ENCODE measurements around the gene LBX1.

LBX1 gene, protein sequence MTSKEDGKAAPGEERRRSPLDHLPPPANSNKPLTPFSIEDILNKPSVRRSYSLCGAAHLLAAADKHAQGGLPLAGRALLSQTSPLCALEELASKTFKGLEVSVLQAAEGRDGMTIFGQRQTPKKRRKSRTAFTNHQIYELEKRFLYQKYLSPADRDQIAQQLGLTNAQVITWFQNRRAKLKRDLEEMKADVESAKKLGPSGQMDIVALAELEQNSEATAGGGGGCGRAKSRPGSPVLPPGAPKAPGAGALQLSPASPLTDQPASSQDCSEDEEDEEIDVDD

DNA sequence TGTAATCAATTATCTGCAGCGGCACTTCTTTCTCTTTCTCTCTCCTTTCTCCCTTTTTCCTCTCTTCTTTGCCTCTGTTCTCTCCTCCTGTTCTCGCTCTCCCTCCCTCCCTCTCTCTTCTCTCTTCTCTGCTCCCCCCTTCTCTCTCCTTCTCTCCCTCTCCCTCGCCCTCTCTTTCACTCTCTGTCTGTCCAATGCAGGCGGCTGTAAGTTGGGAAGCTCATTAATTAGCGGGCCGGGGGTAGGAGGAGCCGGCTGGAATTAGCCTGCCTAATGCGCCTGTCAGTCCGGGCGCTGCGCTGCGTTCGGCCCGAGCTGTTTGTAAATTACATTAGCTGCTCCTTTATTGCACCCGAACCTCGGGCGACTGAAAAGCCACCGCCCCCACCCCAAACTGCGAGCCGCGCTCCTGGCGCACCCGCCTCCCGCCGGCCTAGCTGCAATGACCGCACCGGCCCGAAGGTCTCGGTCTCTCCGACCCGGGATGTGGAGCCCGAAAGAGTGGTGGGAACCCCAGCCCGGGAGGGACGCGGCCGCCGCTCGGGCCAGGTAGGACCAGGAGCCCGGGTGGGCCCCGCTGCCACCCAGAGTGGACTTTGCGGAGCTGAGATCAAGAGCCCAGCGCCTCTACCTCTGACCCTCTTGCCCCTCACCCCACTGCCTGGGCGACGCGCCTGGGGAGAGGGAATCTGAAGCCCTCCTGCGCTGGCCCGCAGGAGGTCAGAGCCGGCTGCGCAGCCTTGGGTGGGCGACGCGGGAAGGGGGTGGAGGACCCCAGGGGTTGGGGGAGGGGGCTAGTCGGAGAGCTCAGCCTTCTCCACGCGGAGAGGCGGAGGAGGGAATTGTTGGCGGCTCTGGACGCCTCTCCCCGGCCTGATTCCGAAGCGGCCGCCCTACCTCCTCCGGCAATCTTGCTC, at the start of gene LBX1:
LBX1 (minus strand) TSS at position 198 of the 917 bp plus-strand sequence. CDS start 648 bp downstream, outside the sequence.
- FAIRE-seq = no peak

DNA sequence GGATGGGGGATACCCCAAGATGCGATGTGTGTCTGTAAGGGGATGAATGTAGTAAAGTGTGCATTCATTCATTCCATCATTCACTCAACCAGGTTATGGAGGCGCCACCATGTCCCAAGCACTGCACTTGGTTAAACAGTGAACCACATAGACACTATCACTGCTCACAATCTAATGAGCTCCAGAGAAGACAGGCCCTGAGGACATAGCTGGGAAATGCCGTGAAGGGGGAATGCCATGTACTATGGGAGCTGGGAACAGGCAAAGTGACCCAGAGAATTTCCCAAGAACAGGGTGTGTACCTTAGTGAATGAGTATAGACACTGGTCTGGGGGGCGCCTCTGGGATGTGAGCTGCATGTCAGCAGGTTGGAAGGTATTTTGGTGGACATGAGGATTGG, 44.5 kb upstream of the LBX1 start:
- FAIRE-seq = no peak

DNA sequence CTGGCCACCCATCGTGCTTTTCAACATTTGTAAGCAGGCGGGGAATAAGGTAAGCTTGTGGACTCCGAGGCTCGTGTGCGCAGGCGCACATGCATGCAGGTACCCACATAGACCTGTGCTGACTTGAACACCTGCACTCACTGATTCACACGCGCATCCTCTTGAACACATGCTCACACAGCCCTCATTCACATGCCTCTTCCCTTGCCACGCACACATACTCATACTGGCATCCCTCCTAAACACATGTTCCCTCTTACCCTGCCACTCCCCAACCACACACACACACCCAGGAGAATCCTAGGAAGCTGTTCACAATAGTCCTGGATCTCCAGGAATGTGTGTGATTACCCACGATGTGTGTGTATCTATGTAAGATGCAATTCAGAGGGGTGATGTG, 44.1 kb upstream of the LBX1 start:
- no peak for FAIRE-seq

DNA sequence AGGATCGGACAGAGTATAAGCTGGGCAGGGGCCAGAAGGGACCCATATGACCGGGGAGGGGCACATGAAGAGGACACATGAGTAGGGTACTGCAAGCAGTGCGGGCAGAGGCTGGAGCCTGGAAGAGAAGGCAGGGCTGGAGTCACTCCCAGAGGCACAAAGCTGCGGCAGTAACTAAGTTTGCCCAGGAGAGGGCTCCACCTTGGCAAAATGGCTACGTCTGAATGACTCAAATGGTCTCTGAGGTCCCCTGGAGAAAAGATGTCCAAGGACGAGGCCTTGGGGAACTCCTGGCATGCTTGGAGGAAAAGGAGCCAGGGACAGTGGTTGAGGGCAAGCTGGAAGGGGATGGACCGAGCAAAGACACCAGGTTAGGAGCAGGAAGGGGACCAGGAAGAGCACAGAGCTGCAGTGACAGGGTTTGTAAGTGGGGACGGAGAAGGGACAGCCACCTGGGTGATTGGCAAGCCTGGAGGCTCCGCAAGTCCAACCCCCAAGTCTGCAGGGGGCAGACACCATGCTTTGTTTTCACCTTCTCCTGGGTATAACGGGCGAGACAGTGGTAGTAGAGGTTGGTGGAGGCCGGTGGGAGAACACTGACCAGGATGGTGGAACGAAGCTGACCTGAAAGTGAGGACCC, 43.1 kb upstream of the LBX1 start:
- FAIRE-seq = no peak

DNA sequence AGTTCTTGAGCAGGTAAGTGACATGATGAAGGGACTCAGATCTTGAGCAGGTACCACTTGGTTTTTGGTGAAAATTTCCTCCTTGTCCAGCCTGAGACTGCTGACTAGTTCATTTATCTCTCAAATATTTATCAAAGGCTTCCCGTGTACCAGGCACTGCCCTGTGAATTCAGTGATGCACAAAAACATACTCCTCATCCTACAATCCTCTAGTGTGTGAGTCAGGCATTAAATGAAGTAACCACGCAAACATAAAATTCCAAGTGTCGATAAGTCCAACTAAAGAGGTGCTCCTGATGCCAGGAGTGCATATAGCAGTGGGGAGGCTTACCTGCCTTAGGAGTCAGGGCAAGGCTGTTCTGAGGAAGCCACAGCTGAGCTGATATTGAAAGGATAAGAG, 41.5 kb upstream of the LBX1 start:
- FAIRE-seq = no peak

DNA sequence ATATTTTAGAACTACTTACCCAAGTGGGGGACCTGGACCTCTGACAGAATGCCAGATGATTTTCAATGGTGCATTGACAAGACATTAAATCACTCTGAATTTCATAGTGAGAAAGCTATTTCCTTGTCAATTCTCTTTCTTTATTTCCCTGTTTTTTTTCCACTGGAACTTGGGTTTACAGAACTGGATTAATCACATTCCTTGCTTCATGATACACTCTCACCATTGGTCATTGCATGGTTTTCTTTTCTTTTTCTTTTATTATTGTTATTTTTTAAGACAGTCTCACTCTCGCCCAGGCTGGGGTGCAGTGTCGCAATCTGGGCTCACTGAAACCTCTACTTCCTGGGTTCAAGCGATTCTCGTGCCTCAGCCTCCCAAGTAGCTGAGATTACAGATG, 38.5 kb upstream of the LBX1 start:
- FAIRE-seq = no peak

DNA sequence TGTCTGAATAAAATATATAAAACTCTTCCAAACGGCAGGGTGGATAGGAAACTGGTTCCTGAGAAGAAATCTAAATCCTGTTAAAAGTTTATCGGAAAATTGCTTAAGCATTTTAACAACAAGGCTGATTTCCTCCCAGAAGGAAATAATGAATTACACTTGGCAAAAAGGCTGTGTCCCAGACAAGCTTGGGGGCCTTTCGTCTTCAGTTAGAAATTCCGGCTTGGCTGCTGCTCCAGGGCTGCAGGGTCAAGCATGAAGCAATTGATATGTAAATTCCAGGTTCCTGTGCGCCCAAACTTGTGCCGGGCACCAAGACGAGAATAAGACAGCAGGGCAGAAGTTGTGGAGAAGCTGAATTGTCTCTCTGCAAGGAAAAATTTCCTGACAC, 38.0 kb upstream of the LBX1 start:
- no peak for FAIRE-seq

DNA sequence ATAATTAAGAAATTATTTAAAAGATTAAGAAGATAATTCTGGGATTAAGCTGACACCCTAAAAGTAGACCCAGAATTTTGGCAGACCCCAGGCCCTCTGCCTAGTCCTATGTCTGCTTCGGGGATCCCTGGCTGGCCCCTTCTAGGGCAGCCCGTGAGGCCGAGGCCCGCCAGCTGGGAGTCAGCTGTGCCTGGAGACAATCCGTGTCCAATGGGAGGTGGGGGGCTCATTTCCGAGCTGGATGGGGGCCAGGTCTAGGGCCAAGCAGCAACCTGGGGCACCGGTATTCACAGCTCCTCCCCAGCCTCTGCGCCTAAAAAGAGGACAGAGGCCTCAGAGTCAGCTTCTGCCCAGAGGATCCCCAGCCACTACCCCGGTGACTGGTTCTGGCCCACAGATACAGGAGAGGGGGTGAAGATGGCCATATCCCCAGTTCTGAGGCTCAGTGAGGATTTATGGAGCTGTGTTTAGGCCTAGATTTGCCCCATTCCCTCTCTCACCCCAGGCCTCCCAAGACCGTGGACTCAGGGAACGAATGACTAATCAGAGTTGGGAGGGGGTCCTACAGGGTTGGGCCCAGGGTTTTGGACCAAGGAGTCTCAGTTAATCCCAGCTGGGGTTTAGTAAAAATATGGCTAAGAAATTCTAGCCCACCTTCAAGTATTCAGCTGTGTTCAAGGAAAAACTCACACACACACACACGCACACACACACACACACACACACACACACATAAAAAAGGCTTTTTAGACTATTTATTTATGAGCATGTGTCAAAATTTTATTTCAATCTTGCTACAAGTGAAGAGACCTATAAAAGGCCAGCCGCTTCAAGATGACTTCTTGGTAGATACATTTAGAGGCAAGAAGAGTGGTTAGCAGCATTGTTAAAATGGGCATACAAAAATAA, 37.4 kb upstream of the LBX1 start:
- FAIRE-seq = no peak

DNA sequence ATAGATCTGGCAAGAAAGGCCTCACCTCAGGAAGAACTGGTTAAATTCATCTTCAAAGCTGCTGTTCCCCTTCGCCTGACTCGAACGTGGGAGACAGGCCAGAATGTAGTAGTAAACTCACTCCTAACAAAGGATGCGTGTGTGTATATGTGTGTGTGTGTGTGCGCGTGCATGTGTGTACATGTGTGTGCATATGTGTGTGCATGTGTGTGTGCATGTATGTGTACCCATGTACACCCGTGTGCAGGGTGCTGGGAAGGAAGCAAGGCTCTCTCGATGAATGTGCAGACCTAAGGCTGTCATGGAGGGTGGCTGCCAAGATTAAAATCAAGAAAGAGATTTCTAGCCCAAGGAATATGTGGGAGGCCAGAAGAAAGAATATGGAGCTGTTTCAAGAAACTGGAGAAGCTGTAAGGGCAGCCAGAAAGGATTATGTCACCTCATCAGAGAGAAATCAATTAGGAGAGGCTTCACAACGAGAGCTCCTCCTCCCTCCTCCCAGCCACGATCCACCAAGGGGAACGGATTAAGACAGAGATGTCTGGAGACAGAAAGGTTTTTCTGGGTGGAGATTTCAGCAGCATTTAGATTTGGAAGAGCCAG, 34.0 kb upstream of the LBX1 start:
- no peak for FAIRE-seq

DNA sequence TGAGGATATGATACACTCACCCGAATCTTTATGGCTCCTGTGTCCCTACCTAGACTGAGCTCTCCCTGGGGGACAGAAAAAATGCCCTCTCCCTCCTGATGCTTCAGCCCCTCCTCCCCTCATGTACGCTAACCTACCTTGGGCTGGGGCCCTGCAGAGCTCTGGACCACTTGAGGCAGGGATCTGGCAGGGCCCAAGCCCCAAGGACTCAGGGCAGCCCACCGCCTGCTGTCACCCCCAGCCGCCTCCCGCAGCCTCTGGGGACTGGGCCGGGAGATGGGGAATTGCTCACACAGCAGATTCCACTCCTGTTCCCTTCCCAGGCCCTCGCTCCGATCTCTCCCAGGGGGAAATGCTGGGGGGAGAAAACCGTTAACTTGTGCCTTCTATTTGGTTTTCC, 32.9 kb upstream of the LBX1 start:
- FAIRE-seq = no peak

DNA sequence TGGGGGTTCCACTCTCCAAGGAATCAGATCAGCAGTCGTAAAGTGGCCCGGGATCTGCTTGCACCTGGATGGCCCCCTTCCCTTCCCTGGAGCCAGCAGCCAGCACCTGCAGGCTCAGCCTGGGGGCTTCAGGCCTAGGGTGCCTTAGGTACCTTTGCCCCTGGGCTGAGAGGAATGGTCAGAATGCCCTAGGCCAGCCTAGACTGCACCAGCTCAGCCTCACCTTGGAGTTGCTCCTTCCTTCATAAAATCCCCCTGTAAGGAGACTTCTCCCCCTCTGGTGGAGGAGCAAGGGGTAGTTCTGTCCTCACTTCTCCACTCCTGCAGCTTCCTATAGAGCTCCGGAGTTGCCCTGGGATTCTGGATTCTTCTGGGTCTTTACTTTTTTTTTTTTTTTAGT, 32.4 kb upstream of the LBX1 start:
- FAIRE-seq = no peak

DNA sequence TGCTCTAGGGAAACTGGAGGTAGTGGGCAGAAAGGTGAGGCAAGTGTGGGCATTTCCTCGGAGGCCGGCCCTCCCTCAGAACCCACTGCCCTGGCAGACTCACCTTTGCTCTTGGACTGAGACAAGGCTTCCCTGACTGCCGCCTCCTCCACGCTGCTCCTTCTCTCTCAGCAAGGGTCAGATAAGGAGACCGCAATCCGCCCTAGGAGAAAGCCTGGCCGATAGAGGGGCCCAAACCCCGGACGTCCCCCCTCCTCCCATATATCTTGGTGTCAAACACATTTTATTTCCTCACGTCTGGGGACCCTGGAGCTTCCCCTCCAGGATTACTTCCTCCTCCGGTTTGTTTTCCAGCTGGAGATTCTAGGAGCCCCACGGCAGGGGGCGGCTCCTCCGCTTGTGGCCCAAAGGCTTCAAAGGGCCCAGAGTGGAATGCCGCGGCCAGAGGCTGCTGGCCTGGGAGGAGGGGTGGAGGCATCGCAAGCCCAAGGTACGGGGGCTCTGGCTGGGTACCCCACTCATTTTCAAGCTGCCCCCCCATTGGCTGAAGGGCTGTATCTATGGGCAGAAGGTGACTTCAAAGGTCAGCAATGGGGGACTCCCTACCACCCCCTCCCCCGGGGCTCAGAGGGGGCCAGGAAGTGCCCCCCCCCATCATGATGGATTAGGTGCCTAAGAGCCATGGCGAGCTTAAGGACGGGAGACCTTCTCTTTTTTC, 31.7 kb upstream of the LBX1 start:
- no peak for FAIRE-seq

DNA sequence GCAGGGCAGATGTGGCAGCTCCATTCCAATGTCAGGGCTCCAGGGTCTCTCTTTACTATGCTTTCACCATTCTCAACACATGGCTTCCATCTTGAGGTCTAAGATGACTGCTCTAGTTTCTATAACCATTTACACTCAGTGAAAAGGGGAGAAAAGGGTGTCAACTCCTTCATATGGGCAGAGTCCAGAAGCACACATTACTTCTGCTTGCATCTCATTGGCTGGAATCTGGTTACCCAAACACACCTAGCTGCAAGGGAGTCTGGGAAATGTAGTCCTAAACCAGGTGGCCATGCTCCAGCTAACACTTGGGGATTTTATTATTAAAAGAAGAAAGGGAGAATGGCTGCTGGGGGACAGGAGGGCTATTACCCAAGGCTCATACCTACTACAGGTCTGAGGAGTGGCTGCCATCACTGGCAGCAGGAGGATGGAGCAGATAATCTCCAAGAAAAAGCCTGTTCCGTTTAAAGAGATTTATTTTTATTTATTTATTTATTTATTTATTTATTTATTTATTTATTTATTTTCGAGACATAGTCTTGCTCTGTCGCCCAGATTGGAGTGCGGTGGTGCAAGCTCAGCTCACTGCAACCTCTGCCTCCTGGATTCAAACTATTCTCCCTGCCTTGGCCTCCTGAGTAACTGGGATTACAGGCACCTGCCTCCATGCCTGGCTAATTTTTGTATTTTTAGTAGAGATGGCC, 29.1 kb upstream of the LBX1 start:
- FAIRE-seq = no peak

DNA sequence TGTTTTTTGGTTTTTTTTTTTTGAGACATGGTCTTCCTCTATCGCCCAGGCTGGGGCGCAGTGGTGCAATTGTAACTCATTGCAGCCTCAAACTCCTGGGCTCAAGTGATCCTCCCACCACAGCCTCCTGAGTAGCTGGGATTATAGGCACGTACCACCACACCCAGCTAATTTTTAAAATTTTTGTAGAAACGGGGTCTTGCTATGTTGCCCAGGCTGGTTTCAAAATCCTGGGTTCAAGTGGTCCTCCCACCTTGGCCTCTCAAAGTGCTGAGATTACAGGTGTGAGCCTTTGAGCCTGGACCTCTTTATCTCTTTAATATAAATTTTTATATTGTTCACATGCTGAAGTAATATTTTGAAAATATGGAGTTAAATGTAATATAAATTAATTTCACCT, 28.2 kb upstream of the LBX1 start:
- FAIRE-seq = no peak

DNA sequence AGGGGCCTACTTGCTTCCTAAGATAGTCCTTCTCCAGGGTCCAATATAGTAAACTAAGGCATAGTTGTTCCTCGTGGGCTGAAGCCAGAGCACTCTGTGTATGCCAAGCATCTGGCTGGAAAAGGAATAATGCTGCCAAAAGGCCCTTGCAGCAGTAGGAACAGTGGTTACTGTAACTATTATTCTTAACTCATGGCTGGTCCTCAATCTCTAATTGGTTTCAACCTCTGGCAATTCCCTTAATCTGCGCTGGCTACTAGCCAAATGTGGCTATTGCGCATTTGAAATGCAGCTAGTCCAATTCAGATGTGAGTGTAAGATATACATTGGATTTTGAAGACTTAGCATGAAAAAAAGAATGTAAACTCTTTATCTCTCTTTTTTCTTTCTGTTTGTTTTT, 27.8 kb upstream of the LBX1 start:
- no peak for FAIRE-seq

DNA sequence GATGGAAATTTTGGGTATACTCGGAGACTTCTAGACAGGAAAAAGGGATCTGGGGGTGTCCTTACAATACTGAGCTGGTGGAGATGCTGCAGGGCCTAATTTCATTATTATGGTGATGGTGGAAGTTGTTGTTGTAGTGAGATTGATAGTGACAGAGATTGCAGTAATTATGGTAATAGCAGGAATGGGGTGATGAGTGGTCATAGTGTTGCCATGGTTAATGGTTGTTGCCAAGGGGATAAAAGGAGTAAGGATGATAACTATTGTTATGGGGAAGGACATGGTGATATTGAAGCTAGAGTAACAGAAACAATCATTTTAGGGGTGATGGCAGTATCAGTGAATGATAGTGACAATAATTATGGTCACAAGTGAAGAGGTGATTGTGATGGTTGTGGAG, 27.1 kb upstream of the LBX1 start:
- FAIRE-seq = no peak

DNA sequence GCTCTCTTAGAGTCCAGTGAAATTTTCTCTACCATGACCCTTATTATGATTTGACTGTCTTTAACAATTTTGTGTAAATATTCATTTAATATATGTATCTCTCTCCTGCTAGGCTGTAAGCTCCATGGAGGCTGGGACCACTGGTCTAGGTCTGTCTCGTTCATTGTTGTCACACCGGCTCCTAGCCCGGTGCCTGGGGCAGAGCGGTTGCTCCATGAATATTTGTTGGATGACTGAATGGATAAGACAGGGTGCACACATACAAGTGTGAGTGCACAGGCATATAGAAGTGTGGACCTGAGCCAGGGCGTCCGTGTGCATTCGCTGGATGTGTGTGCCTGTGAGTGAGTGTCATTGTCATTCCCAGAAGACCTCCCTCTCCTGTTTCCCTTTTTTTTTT, 20.9 kb upstream of the LBX1 start:
- no peak for FAIRE-seq

DNA sequence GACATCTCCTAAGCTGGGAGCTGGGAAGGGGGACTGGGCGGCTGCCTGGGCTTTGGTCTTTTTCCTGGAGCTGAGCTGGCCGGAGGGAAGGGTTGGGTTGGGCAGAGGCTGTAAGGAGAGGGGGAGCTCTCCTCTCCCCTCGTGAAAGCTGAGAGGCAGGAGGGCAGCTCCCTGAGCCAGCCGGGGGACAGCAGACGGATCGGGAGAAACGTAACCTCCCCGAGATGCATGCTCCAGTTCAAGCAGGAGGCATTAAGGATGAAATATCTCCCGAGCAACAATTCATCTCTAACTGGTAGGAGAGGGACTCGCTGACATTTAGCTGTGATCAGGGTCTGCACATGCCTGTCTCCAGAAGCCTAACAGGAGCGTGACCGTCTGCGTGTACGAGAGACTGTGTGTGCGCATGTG, 19.9 kb upstream of the LBX1 start:
- no peak for FAIRE-seq

DNA sequence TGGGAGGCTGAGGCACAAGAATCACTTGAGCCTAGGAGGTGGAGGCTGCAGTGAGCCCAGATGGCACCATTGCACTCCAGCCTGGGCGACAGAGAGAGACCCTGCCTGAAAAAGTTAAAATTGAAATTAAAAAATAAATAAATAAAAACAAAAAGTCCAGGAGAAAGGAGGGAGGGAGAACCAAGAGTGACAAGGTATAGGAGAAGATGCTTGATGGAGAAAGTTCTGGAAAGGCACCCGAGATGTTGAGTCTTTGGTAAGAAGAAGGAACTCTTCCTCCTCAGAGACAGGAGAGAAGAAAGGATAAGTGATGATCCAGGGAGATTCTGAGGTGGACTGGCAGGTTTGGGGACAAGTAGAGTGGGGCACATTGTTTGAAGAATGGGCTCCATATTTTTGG, 17.4 kb upstream of the LBX1 start:
- no peak for FAIRE-seq

DNA sequence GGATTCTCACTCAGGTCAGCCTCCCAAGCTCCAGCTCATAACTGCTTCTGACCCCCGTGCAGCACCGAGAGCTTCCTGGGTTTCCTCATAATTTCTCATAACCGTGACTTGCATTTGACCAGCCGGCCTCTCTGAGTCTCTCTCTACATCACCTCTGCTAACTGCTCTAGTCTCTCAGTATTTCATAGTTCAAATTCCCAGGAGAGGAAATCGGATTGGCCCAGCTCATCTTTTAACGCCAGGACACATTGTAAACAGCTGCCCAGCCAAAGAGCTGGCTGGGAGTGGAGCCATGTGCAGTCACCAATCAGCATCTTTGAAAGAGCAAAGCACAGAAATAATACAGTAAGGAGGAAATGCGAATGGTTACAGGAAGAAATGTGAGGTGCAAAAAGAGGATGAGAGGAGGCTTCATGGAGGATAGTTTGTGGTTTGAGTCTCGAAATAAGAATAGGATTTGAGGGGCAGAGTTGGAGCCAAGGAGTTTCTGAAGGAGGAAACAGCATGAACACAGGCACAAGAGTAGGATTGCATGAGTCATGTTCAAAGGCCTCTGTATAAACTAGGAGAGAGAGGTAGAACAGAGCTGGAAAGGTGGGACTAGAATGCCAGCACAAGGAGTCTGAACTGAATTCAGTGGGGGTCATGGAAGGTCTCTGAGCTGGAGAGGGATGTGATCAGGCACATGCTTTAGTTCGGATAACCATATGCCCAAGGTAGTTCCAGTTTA, 15.2 kb upstream of the LBX1 start:
- FAIRE-seq = no peak

All from endometrium (tissue), 2 donors.